Osteoblast (primary cell): ENCODE data around the gene TBC1D5. TPM values are rescaled to one million over a fixed set of nuclear protein-coding genes. Genes with fewer than 3 reads are reported as not detected.
"Not testable (repeated sequence)": the region's sequence is repeated elsewhere in the genome, so short reads cannot be mapped to it uniquely, and the experiment has no call there.

Experiments
- DNase-seq: peaks from one replicate; pipeline ENCODE4 v3.0.0; 2011; ENCODE audit warnings: low spot score, mixed read lengths; ENCODE audit not compliant: insufficient read length; ENCODE audit errors: missing footprints
- H2AFZ ChIP-seq: 2 replicates; pipeline ENCODE4 v1.6.0; 2011; ENCODE audit warnings: mild to moderate bottlenecking, low read length
- H3K27ac ChIP-seq: 2 replicates; pipeline ENCODE4 v1.5.1; 2011; ENCODE audit warnings: mild to moderate bottlenecking, low read depth, low read length, moderate library complexity
- H3K27me3 ChIP-seq: 2 replicates; pipeline ENCODE4 v1.6.0; 2012; ENCODE audit warnings: mild to moderate bottlenecking, control low read depth, inconsistent platforms, low read length, moderate library complexity; ENCODE audit not compliant: insufficient read depth
- H3K36me3 ChIP-seq: 2 replicates; pipeline ENCODE4 v1.5.1; 2011; ENCODE audit warnings: mild to moderate bottlenecking, low read length, control low read depth, moderate library complexity; ENCODE audit not compliant: insufficient read depth
- H3K4me1 ChIP-seq: 2 replicates; pipeline ENCODE4 v1.5.1; 2011; ENCODE audit warnings: mild to moderate bottlenecking, low read length, control low read depth, moderate library complexity; ENCODE audit not compliant: insufficient read depth
- H3K4me2 ChIP-seq: 2 replicates; pipeline ENCODE4 v1.6.0; 2011; ENCODE audit warnings: mild to moderate bottlenecking, low read length; ENCODE audit not compliant: insufficient read depth
- H3K4me3 ChIP-seq: fragments of 200-600 bp; sonication (generic); 3 replicates; pipeline ENCODE4 v1.5.1; 2012; ENCODE audit warnings: mild to moderate bottlenecking, low read length, inconsistent platforms; ENCODE audit not compliant: insufficient read depth
- H3K79me2 ChIP-seq: 2 replicates; pipeline ENCODE4 v1.6.0; 2012; ENCODE audit warnings: mild to moderate bottlenecking, low read length, control low read depth, inconsistent platforms; ENCODE audit not compliant: insufficient read depth
- H3K9me3 ChIP-seq: 2 replicates; pipeline ENCODE4 v1.5.1; 2011; ENCODE audit warnings: low read depth, low read length, control low read depth
- H4K20me1 ChIP-seq: 2 replicates; pipeline ENCODE4 v1.6.0; 2012; ENCODE audit warnings: mild to moderate bottlenecking, low read length, control low read depth; ENCODE audit not compliant: insufficient read depth
- CTCF ChIP-seq: IDR thresholded peaks from 2 replicates; pipeline ENCODE4 v1.5.1; 2011; ENCODE audit warnings: mild to moderate bottlenecking, low read depth, low read length, moderate library complexity; ENCODE audit errors: extremely low read depth
- total RNA-seq: library from RNA; depleted of rRNA; stranded (reverse); fragments of >200 nt; gene quantifications from 2 replicates; pipeline ENCODE4 v1.2.3, GENCODE V29; 2012

Gene TBC1D5
- total RNA-seq, 1 donor, result 117 TPM

GRCh38 chr3:17619968-17620367 is 122.5 kb downstream of the TBC1D5 start:
- TF ChIP-seq CTCF, result no peak
- no peaks in the 10 kb centered on the region for H3K4me1 ChIP-seq

GRCh38 chr3:17613017-17613416 is 129.4 kb downstream of the TBC1D5 start:
- not testable (repeated sequence) for DNase-seq, H3K4me2 ChIP-seq, H3K27me3 ChIP-seq, H3K4me3 ChIP-seq, H3K36me3 ChIP-seq, H2AFZ ChIP-seq, H3K79me2 ChIP-seq, H3K27ac ChIP-seq, H4K20me1 ChIP-seq, H3K4me1 ChIP-seq, H3K9me3 ChIP-seq

More at GRCh38 chr3:17619968-17620367, 122.5 kb downstream of the TBC1D5 start:
- Histone ChIP-seq H3K79me2 (no peaks in the 10 kb centered on the region), H2AFZ (no peak overlapping the region), H4K20me1 (no peaks in the 10 kb centered on the region), H3K4me2 (no peak overlapping the region), H3K36me3 (no peaks in the 10 kb centered on the region), H3K27ac (no peak overlapping the region), H3K4me3 (no peak overlapping the region), H3K9me3 (no peaks in the 10 kb centered on the region), H3K27me3 (no peaks in the 10 kb centered on the region)
- no peak for DNase-seq

GRCh38 chr3:17607905-17608304 is 134.5 kb downstream of the TBC1D5 start:
- Histone ChIP-seq H3K36me3 (no peaks in the 10 kb centered on the region), H2AFZ (no peak overlapping the region), H3K27me3 (no peaks in the 10 kb centered on the region), H3K4me1 (peaks cover 6% of the 10 kb centered on the region), H3K9me3 (no peaks in the 10 kb centered on the region), H4K20me1 (peaks cover 7% of the 10 kb centered on the region), H3K79me2 (no peaks in the 10 kb centered on the region), H3K4me2 (no peak overlapping the region), H3K27ac (no peak overlapping the region), H3K4me3 (no peak overlapping the region)
- TF ChIP-seq CTCF, result no peak
- DNase-seq, result no peak

- Histone ChIP-seq H3K79me2 (no peaks in the 10 kb centered on the region), H4K20me1 (peaks cover 7% of the 10 kb centered on the region), H3K4me3 (no peak overlapping the region), H3K4me1 (peaks cover 6% of the 10 kb centered on the region), H3K27me3 (no peaks in the 10 kb centered on the region), H3K4me2 (no peak overlapping the region), H3K9me3 (no peaks in the 10 kb centered on the region), H3K27ac (no peak overlapping the region), H3K36me3 (no peaks in the 10 kb centered on the region), H2AFZ (no peak overlapping the region)
- no peak for TF ChIP-seq CTCF
- no peak for DNase-seq
Observed at GRCh38 chr3:17605934-17606333, 136.5 kb downstream of the TBC1D5 start.
